ENCODE results near the gene TSPAN13.

GRCh38 chr7:16732828-16733227 lies 20.7 kb upstream of the TSPAN13 start:
- TF ChIP-seq, protein P1, sequence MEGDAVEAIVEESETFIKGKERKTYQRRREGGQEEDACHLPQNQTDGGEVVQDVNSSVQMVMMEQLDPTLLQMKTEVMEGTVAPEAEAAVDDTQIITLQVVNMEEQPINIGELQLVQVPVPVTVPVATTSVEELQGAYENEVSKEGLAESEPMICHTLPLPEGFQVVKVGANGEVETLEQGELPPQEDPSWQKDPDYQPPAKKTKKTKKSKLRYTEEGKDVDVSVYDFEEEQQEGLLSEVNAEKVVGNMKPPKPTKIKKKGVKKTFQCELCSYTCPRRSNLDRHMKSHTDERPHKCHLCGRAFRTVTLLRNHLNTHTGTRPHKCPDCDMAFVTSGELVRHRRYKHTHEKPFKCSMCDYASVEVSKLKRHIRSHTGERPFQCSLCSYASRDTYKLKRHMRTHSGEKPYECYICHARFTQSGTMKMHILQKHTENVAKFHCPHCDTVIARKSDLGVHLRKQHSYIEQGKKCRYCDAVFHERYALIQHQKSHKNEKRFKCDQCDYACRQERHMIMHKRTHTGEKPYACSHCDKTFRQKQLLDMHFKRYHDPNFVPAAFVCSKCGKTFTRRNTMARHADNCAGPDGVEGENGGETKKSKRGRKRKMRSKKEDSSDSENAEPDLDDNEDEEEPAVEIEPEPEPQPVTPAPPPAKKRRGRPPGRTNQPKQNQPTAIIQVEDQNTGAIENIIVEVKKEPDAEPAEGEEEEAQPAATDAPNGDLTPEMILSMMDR (IDR thresholded peaks at IDR 0.05; ENCODE audit: low read depth, low read length), result no peak
- TF ChIP-seq MYC (IDR thresholded peaks at IDR 0.05; ENCODE audit: low read depth, low read length) (no peak), POLR2A (IDR thresholded peaks at IDR 0.05; ENCODE audit: extremely low read depth, insufficient read length) (no peak)

All from NB4 (cell line).